HepG2 (cell line): Measurements from ENCODE around the gene TNRC18. TPM values are rescaled to one million over a fixed set of nuclear protein-coding genes. Genes with fewer than 3 reads are reported as not detected.
A peak's percentile ranks its signal among the peaks of the same experiment; 100 is the strongest.

Source experiments
- ATAC-seq: fragments of 200-7000 bp; cut with Tn5 transposase; 3 replicates; pipeline ENCODE4 v1.9.1; 2020; ENCODE audit warnings: mild to moderate bottlenecking, moderate library complexity
- BruUV-seq: library from RNA; stranded (reverse); fragments of 400-500 nt; replicated peaks from 2 replicates; lab custom pipeline; 2021; lab: Mats Ljungman, UMichigan
- CTCF ChIA-PET: fragments of 300-600 bp; formaldehyde crosslinking; extraction: SDS; loops from one replicate; lab custom pipeline; 2021; ENCODE audit warnings: low total read pairs, inconsistent platforms, low intra/inter-chr PET ratio; lab: Yijun Ruan, JAX
- POLR2A ChIA-PET: fragments of 350-600 bp; sonication (Branson Sonifier 250); formaldehyde crosslinking; loops from one replicate; lab custom pipeline; 2020; ENCODE audit warnings: antibody characterized with exemption, inconsistent platforms; lab: Yijun Ruan, JAX
- DNase-seq: peaks from one replicate; pipeline ENCODE4 v3.0.0-alpha.2; 2015; ENCODE audit warnings: low spot score
- FAIRE-seq: peaks from 3 replicates; lab custom pipeline; 2011; peaks lifted over from hg19 to GRCh38; lab: Jason Lieb, UNC
- H2AFZ ChIP-seq: one replicate; pipeline ENCODE4 v1.6.1; 2011; ENCODE audit warnings: low read length, inconsistent platforms
- H3K27ac ChIP-seq: fragments of 300-600 bp; 3 replicates; pipeline ENCODE4 v1.8.0; 2011; ENCODE audit warnings: mixed run types, mild to moderate bottlenecking, mixed read lengths, low read length, inconsistent platforms; ENCODE audit not compliant: insufficient read depth; ENCODE audit errors: extremely low read length
- H3K27me3 ChIP-seq, 2 experiments: fragments of 200-600 bp in 1 of 2; 2 replicates in 1 of 2; 3 replicates in 1 of 2; pipeline versions ENCODE4 v1.6.0 to v1.8.0; 2011; ENCODE audit warnings: low read length in 2 of 2, mild to moderate bottlenecking in 2 of 2, moderate library complexity in 2 of 2, inconsistent platforms in 1 of 2; ENCODE audit not compliant: insufficient read depth in 2 of 2, control insufficient read depth in 1 of 2
- H3K36me3 ChIP-seq, 2 experiments: fragments of 200-600 bp in 1 of 2; replicated peaks in 1 of 2; 2 replicates in 1 of 2; 3 replicates in 1 of 2; pipeline versions ENCODE4 v1.5.1 to v1.8.0; 2011; ENCODE audit warnings: low read length in 2 of 2, inconsistent platforms in 1 of 2; ENCODE audit not compliant: insufficient read depth in 2 of 2, control insufficient read depth in 1 of 2
- H3K4me1 ChIP-seq: 2 replicates; pipeline ENCODE4 v1.5.1; 2012; ENCODE audit warnings: low read length, inconsistent platforms; ENCODE audit not compliant: insufficient read depth
- H3K4me2 ChIP-seq: 2 replicates; pipeline ENCODE4 v1.6.0; 2011; ENCODE audit warnings: low read depth, low read length, inconsistent platforms
- H3K4me3 ChIP-seq, 3 experiments: fragments of 200-600 bp in 1 of 3; sonication (generic), shearing (Covaris generic) in 1 of 3; replicated peaks in 1 of 3; 2 replicates each; pipeline ENCODE4 v1.5.1; 2011 to 2016; ENCODE audit warnings: low read length in 3 of 3, inconsistent platforms in 2 of 3, low read depth in 2 of 3, mild to moderate bottlenecking in 2 of 3, control low read depth in 1 of 3, mixed read lengths in 1 of 3; ENCODE audit not compliant: insufficient read depth in 1 of 3
- H3K79me2 ChIP-seq: one replicate; pipeline ENCODE4 v1.6.1; 2011; ENCODE audit warnings: low read length, inconsistent platforms; ENCODE audit not compliant: insufficient read depth
- H3K9ac ChIP-seq: 2 replicates; pipeline ENCODE4 v1.6.0; 2011; ENCODE audit warnings: mild to moderate bottlenecking, low read depth, low read length, inconsistent platforms; ENCODE audit not compliant: insufficient read depth
- H3K9me3 ChIP-seq: 2 replicates; pipeline ENCODE4 v1.5.1; 2012; ENCODE audit warnings: mild to moderate bottlenecking, low read length
- H4K20me1 ChIP-seq: 2 replicates; pipeline ENCODE4 v1.6.0; 2011; ENCODE audit warnings: inconsistent platforms, mild to moderate bottlenecking, low read length, moderate library complexity; ENCODE audit not compliant: insufficient read depth
- AGO1 ChIP-seq: fragments of 200-400 bp; formaldehyde crosslinking; IDR thresholded peaks from 2 replicates; pipeline ENCODE4 v1.6.1; 2017; ENCODE audit warnings: mild to moderate bottlenecking, low read depth, low read length, moderate library complexity; ENCODE audit not compliant: poor library complexity, severe bottlenecking
- ISX ChIP-seq: sonication (generic); formaldehyde crosslinking; conservative IDR thresholded peaks from 2 replicates; pipeline ENCODE4 v1.5.0; 2020; ENCODE audit warnings: missing genetic modification reagents
- SOX6 ChIP-seq, 2 experiments: fragments of 450-650 bp in 1 of 2; sonication (generic) in 1 of 2; formaldehyde crosslinking in 1 of 2; IDR thresholded peaks; 2 replicates each; pipeline versions ENCODE4 v1.4.0 to v1.6.1; 2017 to 2020; ENCODE audit warnings: antibody characterized with exemption in 1 of 2, mild to moderate bottlenecking in 1 of 2, missing genetic modification reagents in 1 of 2
- XRCC5 ChIP-seq: fragments of 200-400 bp; formaldehyde crosslinking; optimal IDR thresholded peaks from 2 replicates; pipeline ENCODE3; 2017; ENCODE audit warnings: mild to moderate bottlenecking, low read length
- ZNF879 ChIP-seq: sonication (generic); formaldehyde crosslinking; IDR thresholded peaks from 2 replicates; pipeline ENCODE4 v1.8.1; 2023; ENCODE audit warnings: missing genetic modification reagents
- WGBS: methylation state at CpG from one replicate; pipeline ENCODE4 v1.1.6; 2017; ENCODE audit warnings: low lambda C conversion rate; 5-methylcytosine and 5-hydroxymethylcytosine counted together
- in situ Hi-C: cut with HindIII; loops from 2 replicates; pipeline ENCODE4 v1.10.0; 2017; ENCODE audit warnings: low pct_unique_long_range_greater_than_20kb; ENCODE audit not compliant: extremely low pct_ligation_motif_present
- intact Hi-C: fragments of 100-400 bp; cut with micrococcal nuclease; formaldehyde crosslinking; loops from one replicate; pipeline ENCODE4 v1.10.0; 2022; ENCODE audit not compliant: unreplicated experiment
- polyA plus RNA-seq, 8 experiments: library from polyadenylated mRNA; depleted of rRNA in 3 of 8; stranded (reverse) in 7 of 8; unstranded in 1 of 8; fragments of >200 nt; fragmentation: Illumina TruSeq in 4 of 8; extraction: Trizol in 4 of 8; gene quantifications; 2 replicates each; pipeline versions ENCODE4 v1.2.1 to v1.2.3, GENCODE V29; 2011 to 2016; ENCODE audit warnings: low read depth in 4 of 8, missing spikeins in 1 of 8, mixed read lengths in 1 of 8; ENCODE audit not compliant: insufficient read depth in 1 of 8
- total RNA-seq, 5 experiments: library from RNA; depleted of rRNA; stranded (reverse); fragments of >200 nt; fragmentation: Illumina TruSeq; extraction: Trizol; gene quantifications; 2 replicates each; pipeline ENCODE4 v1.2.3, GENCODE V29; 2016; ENCODE audit warnings: low read depth in 1 of 5
- TF ChIP-seq, protein P1 (sequence below): IDR thresholded peaks from 2 replicates; pipeline ENCODE4 v1.4.0; 2020; ENCODE audit warnings: mild to moderate bottlenecking, missing genetic modification reagents

Gene TNRC18
- total and polyA plus RNA-seq, 2 of the 13 experiments (the other 11 are each of a cell fraction or from before 2014, with no cell fraction given), result 11.7 to 17.4 TPM

DNA sequence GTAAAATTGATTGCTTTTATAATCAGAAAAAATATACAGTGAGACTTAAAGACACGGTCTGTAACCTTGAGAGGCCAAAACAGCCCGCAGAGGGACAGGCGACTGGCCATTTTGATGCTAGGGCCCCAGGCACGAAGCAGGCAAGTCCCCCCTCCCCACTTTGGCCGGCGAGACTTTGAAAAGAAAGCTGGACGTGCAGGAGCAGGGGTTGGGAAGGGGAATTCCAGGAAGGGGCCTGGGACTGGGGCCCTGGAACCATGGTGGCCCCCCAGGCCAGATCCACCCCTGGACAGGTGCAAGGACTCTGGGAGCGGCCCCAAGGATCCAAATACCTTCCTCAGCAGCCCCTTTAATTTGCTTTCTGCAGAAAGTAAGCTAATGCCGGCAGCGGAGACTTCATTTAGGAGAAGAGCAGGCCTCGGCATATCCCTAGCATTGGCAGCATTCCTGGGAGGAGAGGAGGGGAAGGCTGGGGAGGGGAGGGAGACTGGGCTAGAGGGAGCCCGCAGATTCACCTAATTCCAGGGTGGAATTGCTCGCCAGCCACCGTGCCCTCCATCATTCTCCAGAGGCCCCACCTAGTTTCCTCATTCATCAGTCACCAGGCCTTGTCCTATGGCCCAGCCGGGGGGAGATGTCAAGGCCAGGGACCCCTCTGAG lies 24.9 kb upstream of the TNRC18 start:
- intact Hi-C loops, result no loop called here
- CTCF ChIA-PET, result no interaction called here
- 50% methylated on average over 15 of the region's 15 CpGs for WGBS
- FAIRE-seq (no peak), DNase-seq (no peak)
- no peaks in the 10 kb centered on the region for H3K36me3 ChIP-seq
- H3K9ac ChIP-seq, result no peak overlapping the region
- no peak overlapping the region for H3K27ac ChIP-seq
- TF ChIP-seq ISX (CRISPR knock-in tag) (no peak), SOX6 (IDR thresholded peaks at IDR 0.05) (no peak), SOX6 (CRISPR knock-in tag; IDR thresholded peaks at IDR 0.05) (no peak), AGO1 (peak; percentile 49), ZNF879 (CRISPR knock-in tag) (no peak)
- TF ChIP-seq, all 625 proteins: peak for 1
- no peak for ATAC-seq
- POLR2A ChIA-PET, result interaction anchor here (1.0 kb wide), 1 partner anchor 9 kb away, joined by 3 read pairs; no protein-coding TSS in a partner anchor
- H3K9me3 ChIP-seq, result no peaks in the 10 kb centered on the region
- no peak overlapping the region for H2AFZ ChIP-seq
- H4K20me1 ChIP-seq, result peaks cover 3% of the 10 kb centered on the region; the same call in 1 of the 2 replicates
- H3K79me2 ChIP-seq, result no peaks in the 10 kb centered on the region
- in situ Hi-C loops, result no loop called here
- no peak overlapping the region for H3K4me3 ChIP-seq
- peaks cover 0 to 4% of the 10 kb centered on the region in 2 experiments; a peak in 2 of 5 replicates for H3K27me3 ChIP-seq
- BruUV-seq, result no TSS peak
- no peak overlapping the region for H3K4me2 ChIP-seq
- H3K4me1 ChIP-seq, result peaks cover 52% of the 10 kb centered on the region

- peaks cover 44% of the 10 kb centered on the region for H3K4me1 ChIP-seq
- no peak overlapping the region for H3K27ac ChIP-seq
- DNase-seq, result peak; percentile 50
- CTCF ChIA-PET, result no interaction called here
- no TSS peak for BruUV-seq
- H3K4me2 ChIP-seq, result peak overlapping the region; percentile 72
- POLR2A ChIA-PET, result interaction anchor here (1.2 to 3.4 kb wide), 3 partner anchors 9 to 24 kb away, joined by 6 to 20 read pairs (median 20); partner anchors contain the start of gene TNRC18
- no peaks in the 10 kb centered on the region for H3K79me2 ChIP-seq
- H3K9ac ChIP-seq, result peak overlapping the region; percentile 27; the same call in 1 of the 2 replicates
- H3K4me3 ChIP-seq, result peak overlapping the region; percentile 1 to 46 (median 18); a peak in 4 of 6 replicates
- 0 out of 5 replicates have a peak, but pooled peaks cover 0 to under 1% of the 10 kb centered on the region in 2 experiments for H3K27me3 ChIP-seq
- WGBS, result 13% methylated on average over 13 of the region's 19 CpGs
- no peaks in the 10 kb centered on the region; the same call in 1 of the 2 replicates for H4K20me1 ChIP-seq
- ATAC-seq, result peak; percentile 68
- no peaks in the 10 kb centered on the region for H3K36me3 ChIP-seq
- in situ Hi-C loops (no loop called here), intact Hi-C loops (no loop called here)
- no peak for FAIRE-seq
- no peak overlapping the region for H2AFZ ChIP-seq
- H3K9me3 ChIP-seq, result no peaks in the 10 kb centered on the region
- TF ChIP-seq, protein P1, sequence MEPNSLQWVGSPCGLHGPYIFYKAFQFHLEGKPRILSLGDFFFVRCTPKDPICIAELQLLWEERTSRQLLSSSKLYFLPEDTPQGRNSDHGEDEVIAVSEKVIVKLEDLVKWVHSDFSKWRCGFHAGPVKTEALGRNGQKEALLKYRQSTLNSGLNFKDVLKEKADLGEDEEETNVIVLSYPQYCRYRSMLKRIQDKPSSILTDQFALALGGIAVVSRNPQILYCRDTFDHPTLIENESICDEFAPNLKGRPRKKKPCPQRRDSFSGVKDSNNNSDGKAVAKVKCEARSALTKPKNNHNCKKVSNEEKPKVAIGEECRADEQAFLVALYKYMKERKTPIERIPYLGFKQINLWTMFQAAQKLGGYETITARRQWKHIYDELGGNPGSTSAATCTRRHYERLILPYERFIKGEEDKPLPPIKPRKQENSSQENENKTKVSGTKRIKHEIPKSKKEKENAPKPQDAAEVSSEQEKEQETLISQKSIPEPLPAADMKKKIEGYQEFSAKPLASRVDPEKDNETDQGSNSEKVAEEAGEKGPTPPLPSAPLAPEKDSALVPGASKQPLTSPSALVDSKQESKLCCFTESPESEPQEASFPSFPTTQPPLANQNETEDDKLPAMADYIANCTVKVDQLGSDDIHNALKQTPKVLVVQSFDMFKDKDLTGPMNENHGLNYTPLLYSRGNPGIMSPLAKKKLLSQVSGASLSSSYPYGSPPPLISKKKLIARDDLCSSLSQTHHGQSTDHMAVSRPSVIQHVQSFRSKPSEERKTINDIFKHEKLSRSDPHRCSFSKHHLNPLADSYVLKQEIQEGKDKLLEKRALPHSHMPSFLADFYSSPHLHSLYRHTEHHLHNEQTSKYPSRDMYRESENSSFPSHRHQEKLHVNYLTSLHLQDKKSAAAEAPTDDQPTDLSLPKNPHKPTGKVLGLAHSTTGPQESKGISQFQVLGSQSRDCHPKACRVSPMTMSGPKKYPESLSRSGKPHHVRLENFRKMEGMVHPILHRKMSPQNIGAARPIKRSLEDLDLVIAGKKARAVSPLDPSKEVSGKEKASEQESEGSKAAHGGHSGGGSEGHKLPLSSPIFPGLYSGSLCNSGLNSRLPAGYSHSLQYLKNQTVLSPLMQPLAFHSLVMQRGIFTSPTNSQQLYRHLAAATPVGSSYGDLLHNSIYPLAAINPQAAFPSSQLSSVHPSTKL (CRISPR knock-in tag), result peak; percentile 66; the same call in 1 of the 2 replicates
- TF ChIP-seq XRCC5, result peak; percentile 40
Measured at GRCh38 chr7:5445981-5446594, 22.5 kb upstream of the TNRC18 start.
